VCaP (cell line): Measurements from ENCODE around the gene GGTLC1.

Experiments
- H3K27ac ChIP-seq: fragments of 450-650 bp; 2 replicates; pipeline ENCODE4 v1.5.1; 2017
- CTCF ChIP-seq: fragments of 450-650 bp; conservative IDR thresholded peaks from 2 replicates; pipeline ENCODE4 v1.5.1; 2017; ENCODE audit warnings: mild to moderate bottlenecking, moderate library complexity

The GGTLC1 gene

GRCh38 chr20:23971310-23971709, 17.3 kb downstream of the GGTLC1 start:
- TF ChIP-seq CTCF = no peak
- H3K27ac ChIP-seq = no peak overlapping the region

GRCh38 chr20:23970049-23970448, 18.5 kb downstream of the GGTLC1 start:
- no peak overlapping the region for H3K27ac ChIP-seq
- no peak for TF ChIP-seq CTCF

GRCh38 chr20:23967616-23967979, 21.0 kb downstream of the GGTLC1 start:
- no peak overlapping the region for H3K27ac ChIP-seq
- no peak for TF ChIP-seq CTCF

GRCh38 chr20:23966927-23967615, 21.5 kb downstream of the GGTLC1 start:
- TF ChIP-seq CTCF = no peak

GRCh38 chr20:23966298-23966697, 22.3 kb downstream of the GGTLC1 start:
- no peak overlapping the region for H3K27ac ChIP-seq
- TF ChIP-seq CTCF = no peak

More at GRCh38 chr20:23966927-23967615, 21.5 kb downstream of the GGTLC1 start:
- no peak overlapping the region for H3K27ac ChIP-seq

GRCh38 chr20:23963941-23964340, 24.6 kb downstream of the GGTLC1 start:
- no peak overlapping the region for H3K27ac ChIP-seq
- TF ChIP-seq CTCF = no peak

- no peak for TF ChIP-seq CTCF
Measured at GRCh38 chr20:23962272-23962671, 26.3 kb downstream of the GGTLC1 start.

More at GRCh38 chr20:23962272-23962671, 26.3 kb downstream of the GGTLC1 start:
- H3K27ac ChIP-seq = no peak overlapping the region
